Activated CD8-positive, alpha-beta memory T cell treated with anti-CD3 and anti-CD28 coated beads for 36 hours (primary cell): Measurements from ENCODE around the gene TRPM5. TPM values are rescaled to one million over a fixed set of nuclear protein-coding genes. Genes with fewer than 3 reads are reported as not detected.
"Not testable (repeated sequence)": the region's sequence is repeated elsewhere in the genome, so short reads cannot be mapped to it uniquely, and the experiment has no call there.

ENCODE experiments used
- CTCF ChIA-PET: fragments of 350-600 bp; sonication (Branson Sonifier 250); formaldehyde crosslinking; loops from one replicate; lab custom pipeline; 2021; ENCODE audit warnings: antibody characterized with exemption; lab: Charles Lee
- POLR2A ChIA-PET: fragments of 350-600 bp; sonication (Branson Sonifier 250); formaldehyde crosslinking; loops from one replicate; lab custom pipeline; 2021; ENCODE audit warnings: antibody characterized with exemption; lab: Charles Lee
- total RNA-seq, 2 experiments: library from RNA; stranded (reverse); gene quantifications; one replicate each; pipeline ENCODE4 v1.2.3, GENCODE V29; 2021

Gene TRPM5, protein sequence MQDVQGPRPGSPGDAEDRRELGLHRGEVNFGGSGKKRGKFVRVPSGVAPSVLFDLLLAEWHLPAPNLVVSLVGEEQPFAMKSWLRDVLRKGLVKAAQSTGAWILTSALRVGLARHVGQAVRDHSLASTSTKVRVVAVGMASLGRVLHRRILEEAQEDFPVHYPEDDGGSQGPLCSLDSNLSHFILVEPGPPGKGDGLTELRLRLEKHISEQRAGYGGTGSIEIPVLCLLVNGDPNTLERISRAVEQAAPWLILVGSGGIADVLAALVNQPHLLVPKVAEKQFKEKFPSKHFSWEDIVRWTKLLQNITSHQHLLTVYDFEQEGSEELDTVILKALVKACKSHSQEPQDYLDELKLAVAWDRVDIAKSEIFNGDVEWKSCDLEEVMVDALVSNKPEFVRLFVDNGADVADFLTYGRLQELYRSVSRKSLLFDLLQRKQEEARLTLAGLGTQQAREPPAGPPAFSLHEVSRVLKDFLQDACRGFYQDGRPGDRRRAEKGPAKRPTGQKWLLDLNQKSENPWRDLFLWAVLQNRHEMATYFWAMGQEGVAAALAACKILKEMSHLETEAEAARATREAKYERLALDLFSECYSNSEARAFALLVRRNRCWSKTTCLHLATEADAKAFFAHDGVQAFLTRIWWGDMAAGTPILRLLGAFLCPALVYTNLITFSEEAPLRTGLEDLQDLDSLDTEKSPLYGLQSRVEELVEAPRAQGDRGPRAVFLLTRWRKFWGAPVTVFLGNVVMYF (N-terminal part only)
- total RNA-seq = not detected

- ChIA-PET CTCF (interaction anchor here (0.7 to 1.5 kb wide), 5 partner anchors 23 to 449 kb away, joined by 3 to 6 read pairs (median 4); partner anchors contain the start of gene TSSC4), POLR2A (interaction anchor here (1.0 to 1.5 kb wide), 2 partner anchors 37 to 66 kb away, joined by 3 read pairs; no protein-coding TSS in a partner anchor)
Measured at GRCh38 chr11:2443881-2444820, at the start of gene TRPM5. Gene TRPM5, minus strand, starts transcription at chr11:2444514. Its CDS starts 21,478 bp downstream, at chr11:2423036.

- POLR2A ChIA-PET = no interaction called here
- CTCF ChIA-PET = no interaction called here
Measured at GRCh38 chr11:2489083-2489482, 44.8 kb upstream of the TRPM5 start.

DNA sequence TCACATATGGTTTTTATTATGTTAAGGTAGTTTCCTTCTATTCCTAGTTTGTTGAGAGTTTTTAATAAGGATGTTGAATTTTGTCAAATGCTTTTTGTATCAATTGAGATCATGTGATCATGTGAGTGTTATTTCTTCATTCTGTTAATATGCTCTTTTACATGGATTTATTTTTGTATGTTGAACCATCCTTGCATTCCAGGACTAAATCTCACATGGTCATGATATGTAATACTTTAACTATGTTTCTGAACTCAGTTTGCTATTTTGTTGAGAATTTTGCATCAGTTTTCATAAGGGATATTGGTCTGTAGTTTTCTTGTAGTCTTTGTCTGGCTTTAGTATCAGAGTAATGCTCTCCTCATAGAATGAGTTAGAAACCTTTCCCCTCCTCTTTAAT is 43.7 kb upstream of the TRPM5 start:
- POLR2A ChIA-PET = no interaction called here
- CTCF ChIA-PET = no interaction called here

DNA sequence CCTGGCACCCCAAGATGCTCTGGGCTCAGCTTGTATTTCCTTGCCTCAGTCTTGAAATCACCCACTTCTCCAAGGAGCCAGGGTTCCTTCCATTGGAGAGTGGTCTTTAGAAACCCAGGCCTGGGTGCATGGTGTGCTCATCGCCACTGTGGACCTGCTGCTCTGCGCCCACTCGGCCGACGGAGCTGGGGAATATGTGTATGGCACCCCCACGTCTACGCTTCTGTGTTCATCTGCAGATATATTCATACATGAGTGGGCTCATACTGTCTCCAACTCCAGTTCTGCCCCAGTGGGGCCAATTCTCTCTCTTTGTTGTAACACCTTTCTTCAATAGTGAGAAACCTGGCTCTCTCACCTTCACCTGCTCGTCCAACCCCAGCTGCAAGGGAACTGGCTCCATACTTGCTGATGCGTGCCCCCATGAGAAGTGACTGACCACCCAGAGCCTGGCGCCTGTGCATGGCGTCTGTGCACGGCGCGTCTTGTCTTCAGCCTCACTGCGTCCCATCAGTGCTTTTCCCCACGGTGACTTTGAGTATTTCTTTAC is 40.3 kb upstream of the TRPM5 start:
- CTCF ChIA-PET = no interaction called here
- POLR2A ChIA-PET = no interaction called here

GRCh38 chr11:2483426-2483825 is 39.1 kb upstream of the TRPM5 start:
- CTCF ChIA-PET = no interaction called here

DNA sequence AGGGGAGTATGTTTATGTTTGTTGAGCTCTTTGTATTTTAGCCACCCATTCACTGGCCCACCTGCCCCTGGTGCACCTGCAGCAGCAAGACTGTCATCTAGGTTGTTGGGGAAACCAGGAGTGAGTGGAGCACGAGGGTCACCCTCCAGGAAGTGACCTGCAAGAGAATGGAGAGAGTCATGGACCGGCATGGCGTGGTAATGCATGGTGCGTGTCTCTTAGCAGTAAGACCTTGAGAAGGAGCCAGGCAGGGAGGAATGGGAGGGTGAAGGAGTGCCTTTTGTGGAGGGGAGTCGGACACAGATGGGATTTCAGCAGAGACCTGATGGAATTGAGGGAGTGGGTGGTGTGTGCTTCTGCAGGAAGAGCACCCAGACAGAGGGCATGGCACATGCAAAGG is 38.4 kb upstream of the TRPM5 start:
- POLR2A ChIA-PET = no interaction called here
- CTCF ChIA-PET = no interaction called here

More at GRCh38 chr11:2483426-2483825, 39.1 kb upstream of the TRPM5 start:
- POLR2A ChIA-PET = no interaction called here

DNA sequence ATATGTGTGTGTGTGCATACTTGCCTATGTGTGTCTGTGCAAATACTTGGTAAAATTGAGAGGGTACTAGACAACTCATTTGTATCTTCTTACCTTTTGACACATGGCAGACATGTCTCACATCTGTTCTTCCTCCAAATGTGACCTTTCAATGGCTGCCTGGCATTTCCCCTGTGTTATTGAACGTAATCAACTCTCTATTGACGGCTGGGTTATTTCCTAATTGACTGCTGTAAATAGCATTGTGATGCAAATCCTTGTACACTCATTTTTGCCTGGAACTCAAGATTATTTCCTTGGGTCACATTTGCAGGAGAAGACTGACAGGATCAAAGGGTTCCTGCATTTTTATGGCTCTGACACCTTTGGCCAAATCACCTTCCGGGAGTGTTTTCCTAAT is 37.9 kb upstream of the TRPM5 start:
- ChIA-PET POLR2A (no interaction called here), CTCF (interaction anchor here (1.0 kb wide), 1 partner anchor 63 kb away, joined by 3 read pairs; no protein-coding TSS in a partner anchor)

GRCh38 chr11:2481253-2481652 is 36.9 kb upstream of the TRPM5 start:
- ChIA-PET POLR2A (interaction anchor here (1.5 kb wide), 1 partner anchor 36 kb away, joined by 3 read pairs; the partner anchor contains the start of gene KCNQ1), CTCF (no interaction called here)

DNA sequence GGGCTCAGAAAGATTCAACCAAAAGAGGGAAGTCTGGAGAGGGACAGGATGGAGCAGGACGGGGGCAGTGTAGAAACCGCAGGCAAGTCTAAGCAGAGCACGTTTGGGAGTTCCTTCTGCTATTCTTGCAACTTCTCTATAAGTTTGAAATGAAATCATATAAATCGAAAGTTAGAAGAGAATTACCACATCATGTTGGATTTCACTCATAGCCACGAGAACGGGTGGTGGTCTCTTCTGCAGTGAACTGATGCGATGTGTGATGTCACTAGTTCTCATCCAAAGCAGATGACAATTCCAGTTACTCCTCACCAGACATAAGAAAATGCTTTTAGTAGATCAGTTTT is 36.5 kb upstream of the TRPM5 start:
- ChIA-PET POLR2A (interaction anchor here (1.5 kb wide), 1 partner anchor 36 kb away, joined by 3 read pairs; the partner anchor contains the start of gene KCNQ1), CTCF (no interaction called here)

DNA sequence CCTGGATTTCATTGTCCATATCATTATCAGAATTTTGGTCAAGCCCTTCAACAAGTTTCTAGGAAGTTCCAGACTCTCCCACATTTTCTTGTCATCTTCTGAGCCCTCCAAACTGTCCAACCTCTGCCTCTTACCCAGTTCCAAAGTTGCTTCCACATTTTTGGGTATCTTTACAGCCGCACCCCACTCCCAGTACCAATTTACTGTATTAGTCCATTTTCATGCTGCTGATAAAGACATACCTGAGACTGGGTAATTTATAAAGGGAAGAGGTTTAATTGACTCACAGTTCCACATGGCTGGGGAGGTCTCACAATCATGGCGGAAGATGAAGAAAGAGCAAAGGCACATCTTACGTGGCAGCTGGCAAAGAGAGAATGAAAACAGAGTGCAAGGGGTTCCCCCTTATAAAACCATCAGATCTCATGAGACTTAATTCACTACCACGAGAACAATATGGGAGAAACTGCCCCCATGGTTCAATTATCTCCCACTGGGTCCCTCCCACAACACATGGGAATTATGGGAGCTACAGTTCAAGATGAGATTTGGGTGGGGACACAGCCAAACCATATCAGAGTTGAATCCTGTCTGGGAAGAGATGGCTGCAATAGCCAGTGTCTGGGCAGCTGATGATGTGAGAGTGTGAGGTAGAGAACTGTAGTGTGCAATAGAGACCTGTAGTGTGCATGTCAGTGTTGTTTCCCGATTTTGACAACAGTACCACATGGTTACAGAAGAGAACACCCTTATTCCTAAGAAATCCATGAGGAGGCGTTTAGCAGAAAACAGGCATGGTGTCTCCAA is 36.0 kb upstream of the TRPM5 start:
- POLR2A ChIA-PET = interaction anchor here (1.5 kb wide), 1 partner anchor 35 kb away, joined by 3 read pairs; the partner anchor contains the start of gene KCNQ1
- CTCF ChIA-PET = not testable (repeated sequence)

DNA sequence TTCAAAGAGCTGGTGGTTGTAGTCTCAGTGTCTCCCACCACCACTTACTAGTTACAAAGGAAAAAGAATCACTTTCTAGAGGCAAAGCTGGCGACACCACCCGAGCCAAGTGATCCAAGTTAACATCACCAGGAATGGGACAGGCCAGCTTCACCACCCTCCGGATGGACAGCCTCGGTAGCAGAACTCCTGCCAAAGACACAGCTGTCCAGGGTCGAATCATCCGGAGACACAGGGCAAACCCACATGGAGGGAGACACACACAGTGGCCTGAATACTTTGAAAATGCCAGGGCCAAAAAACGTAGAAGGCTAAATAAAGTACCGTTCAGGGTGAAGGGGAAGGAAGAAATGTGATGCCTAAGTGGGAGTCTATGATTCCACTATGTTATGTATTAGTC is 33.6 kb upstream of the TRPM5 start:
- ChIA-PET CTCF (no interaction called here), POLR2A (no interaction called here)

GRCh38 chr11:2477254-2477653 is 32.9 kb upstream of the TRPM5 start:
- POLR2A ChIA-PET = no interaction called here
- CTCF ChIA-PET = no interaction called here

GRCh38 chr11:2475136-2475918 is 31.0 kb upstream of the TRPM5 start:
- CTCF ChIA-PET = interaction anchor here (1.6 kb wide), 1 partner anchor 56 kb away, joined by 4 read pairs; no protein-coding TSS in a partner anchor

GRCh38 chr11:2474059-2474901 is 30.0 kb upstream of the TRPM5 start:
- ChIA-PET CTCF (interaction anchor here (1.6 kb wide), 1 partner anchor 57 kb away, joined by 4 read pairs; no protein-coding TSS in a partner anchor), POLR2A (no interaction called here)

More at GRCh38 chr11:2475136-2475918, 31.0 kb upstream of the TRPM5 start:
- POLR2A ChIA-PET = no interaction called here

DNA sequence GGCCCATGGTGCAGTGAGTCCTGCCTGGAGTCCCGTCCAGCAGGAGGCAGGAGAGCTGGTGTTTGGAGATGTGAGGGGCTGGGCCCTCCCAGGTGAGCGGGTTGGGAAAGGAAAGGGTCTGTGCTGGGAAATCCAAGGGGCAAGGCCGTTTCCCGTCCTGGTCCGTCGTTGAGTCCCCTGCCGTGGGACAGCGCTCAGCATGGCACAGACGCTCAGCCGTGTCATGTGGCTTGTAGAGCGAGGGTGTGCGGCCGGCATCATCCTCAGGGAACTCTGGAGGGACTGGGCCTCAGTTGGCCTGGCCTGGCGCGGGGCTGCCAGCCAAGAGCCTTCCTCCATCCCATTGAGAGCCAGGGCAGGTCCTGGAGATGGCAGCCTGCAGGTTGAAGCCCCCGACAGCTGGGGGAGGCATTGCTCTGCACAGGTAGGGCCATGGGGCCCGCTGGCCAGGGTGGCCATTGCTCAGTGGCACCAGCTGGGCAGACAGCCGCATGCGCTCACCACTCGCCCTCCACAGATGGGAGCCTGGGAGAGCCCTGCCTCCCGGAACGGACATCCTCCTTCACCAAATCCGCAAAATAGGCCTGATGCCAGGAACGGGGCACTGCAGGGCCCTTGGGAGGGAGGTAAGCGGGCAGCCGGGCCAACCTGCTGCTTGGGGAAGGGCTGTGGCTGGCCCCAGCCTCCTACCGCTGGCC is 29.2 kb upstream of the TRPM5 start:
- CTCF ChIA-PET = interaction anchor here (0.6 kb wide), 1 partner anchor 419 kb away, joined by 4 read pairs; no protein-coding TSS in a partner anchor
- POLR2A ChIA-PET = no interaction called here
